Keratinocyte (primary cell): ENCODE measurements around the gene ASPSCR1.

ENCODE experiments used
- CTCF ChIP-seq, 3 experiments: IDR thresholded peaks in 1 of 3; conservative IDR thresholded peaks in 1 of 3; optimal IDR thresholded peaks in 1 of 3; 2 replicates in 2 of 3; 3 replicates in 1 of 3; pipeline versions ENCODE3 to v1.5.1; 2011; ENCODE audit warnings: low read length in 3 of 3, mild to moderate bottlenecking in 3 of 3, moderate library complexity in 2 of 3, control low read depth in 1 of 3, inconsistent platforms in 1 of 3; ENCODE audit not compliant: insufficient read depth in 2 of 3; ENCODE audit errors: extremely low read depth in 1 of 3
- EZH2 ChIP-seq: IDR thresholded peaks from one replicate; pipeline ENCODE4 v1.6.1; 2012; ENCODE audit warnings: inconsistent platforms, mild to moderate bottlenecking, low read length, moderate library complexity

- TF ChIP-seq CTCF (optimal IDR thresholded peaks at IDR 0.05 in 1 of 3, IDR thresholded peaks at IDR 0.05 in 1 of 3, conservative IDR thresholded peaks at IDR 0.05 in 1 of 3; ENCODE audit: extremely low read depth in 1 of 3, insufficient read depth in 2 of 3, low read length in 3 of 3) (no peak), EZH2 (no peak)
Measured at GRCh38 chr17:82058855-82059249, 81.4 kb downstream of the ASPSCR1 start.
